Omental fat pad (tissue), 4 donors: ENCODE measurements around the gene DRG1. TPM values are rescaled to one million over a fixed set of nuclear protein-coding genes. Genes with fewer than 3 reads are reported as not detected.

Experiments
- ATAC-seq: fragments of 150-250 bp; one replicate; pipeline ENCODE4 v1.9.1; 2016; ENCODE audit warnings: mild to moderate bottlenecking, moderate library complexity; ENCODE audit not compliant: low FRiP score
- DNase-seq: peaks from one replicate; pipeline ENCODE4 v3.0.0-alpha.2; 2019; ENCODE audit warnings: low spot score
- total RNA-seq, 4 donors: library from RNA; depleted of rRNA; stranded (reverse); fragments of >200 nt; gene quantifications; one replicate each; pipeline ENCODE4 v1.1.0, GENCODE V29; 2016
- TF ChIP-seq, protein P1 (sequence below), 3 donors: fragments of 450-650 bp; IDR thresholded peaks; one replicate each; pipeline ENCODE4 v1.5.1; 2016 to 2017; ENCODE audit warnings: antibody characterized with exemption in 3 of 3, mild to moderate bottlenecking in 3 of 3, moderate library complexity in 2 of 3

The DRG1 gene
- total RNA-seq, 4 donors from 2014 or later: 59.1 to 88.7 (median 69.2) TPM

DNA sequence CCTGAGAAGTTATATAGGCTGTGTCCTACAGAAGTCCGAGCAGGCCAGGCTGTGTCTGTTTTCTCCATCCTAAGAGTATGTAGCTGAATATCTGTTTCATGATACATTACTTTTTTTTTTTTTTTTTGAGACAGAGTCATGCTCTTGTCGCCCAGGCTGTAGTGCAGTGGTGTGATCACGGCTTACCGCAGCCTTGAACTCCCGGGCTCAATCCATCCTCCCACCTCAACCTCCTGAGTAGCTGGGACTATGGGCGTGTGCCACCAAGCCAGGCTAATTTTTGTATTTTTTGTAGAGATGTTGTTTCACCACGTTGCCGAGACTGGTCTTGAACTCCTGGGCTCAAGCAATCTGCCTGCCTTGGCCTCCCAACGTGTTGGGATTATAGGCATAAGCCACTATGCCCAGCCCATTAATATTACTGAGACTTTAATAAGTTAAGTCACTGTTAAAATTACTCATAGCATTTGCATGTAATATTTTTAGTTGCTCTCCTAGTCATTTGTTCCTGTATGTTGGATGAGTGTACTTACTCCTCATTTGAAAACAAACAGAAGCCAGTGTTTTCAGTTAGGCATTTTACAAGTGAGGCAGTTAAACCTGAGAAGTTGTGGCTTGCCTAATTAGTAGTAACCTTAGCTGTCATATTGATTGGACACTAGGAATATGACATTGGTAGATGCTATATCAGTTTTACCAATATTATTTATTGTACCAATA is 26.1 kb downstream of the DRG1 start:
- no peak for ATAC-seq
- DNase-seq: no peak
- TF ChIP-seq, protein P1, sequence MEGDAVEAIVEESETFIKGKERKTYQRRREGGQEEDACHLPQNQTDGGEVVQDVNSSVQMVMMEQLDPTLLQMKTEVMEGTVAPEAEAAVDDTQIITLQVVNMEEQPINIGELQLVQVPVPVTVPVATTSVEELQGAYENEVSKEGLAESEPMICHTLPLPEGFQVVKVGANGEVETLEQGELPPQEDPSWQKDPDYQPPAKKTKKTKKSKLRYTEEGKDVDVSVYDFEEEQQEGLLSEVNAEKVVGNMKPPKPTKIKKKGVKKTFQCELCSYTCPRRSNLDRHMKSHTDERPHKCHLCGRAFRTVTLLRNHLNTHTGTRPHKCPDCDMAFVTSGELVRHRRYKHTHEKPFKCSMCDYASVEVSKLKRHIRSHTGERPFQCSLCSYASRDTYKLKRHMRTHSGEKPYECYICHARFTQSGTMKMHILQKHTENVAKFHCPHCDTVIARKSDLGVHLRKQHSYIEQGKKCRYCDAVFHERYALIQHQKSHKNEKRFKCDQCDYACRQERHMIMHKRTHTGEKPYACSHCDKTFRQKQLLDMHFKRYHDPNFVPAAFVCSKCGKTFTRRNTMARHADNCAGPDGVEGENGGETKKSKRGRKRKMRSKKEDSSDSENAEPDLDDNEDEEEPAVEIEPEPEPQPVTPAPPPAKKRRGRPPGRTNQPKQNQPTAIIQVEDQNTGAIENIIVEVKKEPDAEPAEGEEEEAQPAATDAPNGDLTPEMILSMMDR (IDR thresholded peaks at IDR 0.05): no peak

DNA sequence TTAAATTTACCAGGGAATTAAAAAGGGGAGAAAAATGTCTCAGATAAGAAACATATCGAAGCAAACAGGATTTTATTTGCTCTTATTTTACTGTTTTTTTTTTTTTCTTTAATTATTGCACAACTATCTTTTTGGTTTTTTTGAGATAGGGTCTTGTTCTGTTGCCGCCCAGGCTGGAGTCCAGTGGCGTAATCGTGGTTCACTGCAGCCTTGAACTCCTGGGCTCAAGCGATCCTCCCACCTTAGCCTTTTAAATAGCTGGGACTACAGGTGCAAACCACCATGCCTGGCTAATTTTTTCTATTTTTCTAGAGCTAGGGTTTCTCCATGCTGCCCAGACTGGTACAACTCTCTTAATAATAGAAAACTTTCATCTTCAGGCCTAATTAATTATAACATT is 32.5 kb downstream of the DRG1 start:
- ATAC-seq (no peak), DNase-seq (no peak)
- TF ChIP-seq, protein P1 (IDR thresholded peaks at IDR 0.05): no peak

DNA sequence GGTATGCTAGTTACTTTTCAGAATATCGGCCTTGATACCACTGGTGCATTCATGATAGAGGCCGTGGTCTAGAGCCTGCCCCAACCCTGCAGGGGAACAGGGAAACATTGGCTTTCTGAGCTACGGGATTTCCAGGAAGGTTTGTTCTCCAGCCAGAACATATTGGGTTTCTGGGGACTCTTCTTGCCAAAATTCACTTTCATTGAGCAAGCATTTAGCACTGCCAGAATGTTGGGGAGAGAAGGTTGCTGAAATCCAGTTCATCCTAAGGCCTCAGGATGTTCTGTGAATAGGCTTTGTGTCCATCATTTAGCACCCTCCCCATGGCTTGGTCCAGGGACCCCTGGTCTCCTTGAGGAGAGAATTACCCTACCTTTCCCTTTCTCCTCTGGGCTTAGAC is 36.7 kb downstream of the DRG1 start:
- DNase-seq (no peak), ATAC-seq (no peak)
- TF ChIP-seq, protein P1 (IDR thresholded peaks at IDR 0.05): no peak

DNA sequence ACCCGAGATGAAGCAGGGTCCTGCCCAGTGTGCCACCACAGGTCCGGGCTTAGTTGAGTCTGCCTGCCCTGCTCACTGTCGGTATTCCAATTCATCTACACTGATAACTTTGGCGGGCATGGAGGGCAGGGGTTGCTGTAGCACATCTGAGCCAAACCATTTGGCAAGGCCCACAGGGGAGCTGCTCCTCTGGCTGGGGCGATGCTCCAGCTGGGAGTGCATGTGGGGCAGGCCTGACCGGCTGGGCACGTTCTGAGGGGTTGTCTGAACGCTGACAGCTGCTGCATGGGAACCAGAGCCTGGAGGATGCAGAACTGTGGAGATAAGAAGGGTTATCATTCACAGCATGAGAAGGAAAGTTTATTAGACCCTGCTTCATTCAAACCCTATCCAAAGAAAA is 40.4 kb downstream of the DRG1 start:
- ATAC-seq (no peak), DNase-seq (no peak)
- TF ChIP-seq, protein P1 (IDR thresholded peaks at IDR 0.05): no peak

DNA sequence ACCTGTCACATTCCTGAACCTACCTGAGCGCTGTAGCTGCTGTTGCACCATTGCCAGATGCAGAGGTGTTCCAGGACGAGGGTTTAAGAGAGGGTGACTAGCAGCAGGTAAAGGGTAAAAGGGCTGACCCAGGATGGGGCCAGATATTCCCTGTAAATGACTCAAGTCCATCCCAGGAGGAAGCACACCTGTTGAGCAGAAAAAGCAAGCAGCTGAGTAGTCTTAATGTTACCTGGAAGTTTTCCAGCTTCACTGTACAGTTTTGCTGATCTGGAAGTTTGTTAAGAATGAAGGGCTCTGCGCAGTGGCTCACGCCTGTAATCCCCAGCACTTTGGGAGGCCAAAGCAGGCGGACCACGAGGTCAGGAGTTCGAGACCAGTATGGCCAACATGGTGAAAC is 41.3 kb downstream of the DRG1 start:
- ATAC-seq (no peak), DNase-seq (no peak)
- TF ChIP-seq, protein P1 (IDR thresholded peaks at IDR 0.05): no peak

DNA sequence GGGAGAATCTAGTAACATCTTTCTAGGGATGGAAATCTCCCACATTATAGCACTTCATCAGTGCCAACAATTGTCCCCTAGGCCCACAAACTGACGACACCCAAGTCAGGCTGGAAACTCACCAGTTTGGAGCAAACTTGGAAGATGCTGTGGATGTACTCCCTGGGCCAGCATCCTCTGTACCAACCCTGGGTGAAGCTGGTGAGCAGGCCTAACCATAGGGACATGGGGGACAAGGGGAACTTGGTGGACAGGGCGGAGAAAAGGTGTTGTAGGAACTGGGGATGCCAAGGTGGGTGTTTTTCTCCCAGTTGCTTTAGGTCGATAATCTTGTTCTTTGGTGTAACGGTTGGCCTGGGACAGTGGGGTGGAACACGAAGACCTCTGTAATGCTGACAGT is 42.2 kb downstream of the DRG1 start:
- ATAC-seq (no peak), DNase-seq (no peak)
- TF ChIP-seq, protein P1 (IDR thresholded peaks at IDR 0.05): no peak

DNA sequence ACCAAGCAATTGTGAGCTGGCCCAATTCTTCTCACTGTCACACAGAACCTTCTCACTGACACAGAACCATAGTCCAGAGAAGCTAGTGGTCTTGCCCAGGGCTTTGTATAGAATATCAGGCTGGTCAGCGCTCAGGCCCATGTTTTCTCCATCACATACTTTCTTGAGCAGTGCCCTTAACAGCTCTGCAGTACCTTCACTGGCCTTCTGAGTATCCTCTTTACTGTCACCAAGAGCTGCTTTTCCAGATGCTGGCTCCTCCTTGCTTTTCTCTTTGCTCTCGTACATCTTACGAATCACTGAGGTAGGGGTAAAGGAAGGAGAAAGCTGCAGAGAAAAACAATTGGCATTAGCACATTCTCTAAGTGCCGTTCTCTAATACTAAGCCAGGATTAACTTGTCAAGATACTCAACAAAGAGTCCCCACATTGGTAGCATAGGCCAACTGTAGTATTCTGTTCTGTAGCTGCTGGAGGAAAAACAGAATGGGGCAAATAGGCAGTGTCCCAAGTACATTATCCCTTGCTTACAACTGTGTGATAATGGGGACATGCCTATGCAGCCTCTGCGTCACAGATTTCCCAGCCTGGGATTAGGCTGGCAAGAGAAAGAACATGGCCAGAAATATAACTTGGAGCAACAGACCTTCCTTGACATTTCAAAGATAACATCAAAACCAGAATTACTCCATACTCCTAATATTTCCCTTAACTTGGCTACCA is 43.5 kb downstream of the DRG1 start:
- no peak for ATAC-seq
- DNase-seq: no peak
- TF ChIP-seq, protein P1 (IDR thresholded peaks at IDR 0.05): no peak
